Smooth muscle cell (in vitro differentiated cells): Measurements from ENCODE around the gene TXNRD1. TPM values are rescaled to one million over a fixed set of nuclear protein-coding genes. Genes with fewer than 3 reads are reported as not detected.
"Not testable (repeated sequence)": the region's sequence is repeated elsewhere in the genome, so short reads cannot be mapped to it uniquely, and the experiment has no call there.

ENCODE experiments used
- DNase-seq: peaks from one replicate; lab custom pipeline; 2025; ENCODE audit not compliant: unreplicated experiment; lab: John Stamatoyannopoulos, UW
- H2AFZ ChIP-seq: fragments of 200-600 bp; sonication (generic); 2 replicates; pipeline ENCODE4 v1.6.0; 2016; ENCODE audit warnings: antibody characterized with exemption, low read depth, mild to moderate bottlenecking
- H3F3A ChIP-seq: fragments of 200-600 bp; sonication (generic); 2 replicates; pipeline ENCODE4 v1.6.0; 2017; ENCODE audit warnings: antibody characterized with exemption, low read depth
- H3K27ac ChIP-seq: fragments of 200-600 bp; sonication (generic); 2 replicates; pipeline ENCODE4 v1.5.1; 2016; ENCODE audit warnings: low read depth, mild to moderate bottlenecking
- H3K27me3 ChIP-seq: fragments of 200-600 bp; sonication (generic); 2 replicates; pipeline ENCODE4 v1.6.1; 2016; ENCODE audit warnings: low read depth, mild to moderate bottlenecking
- H3K36me3 ChIP-seq: fragments of 200-600 bp; sonication (generic); 2 replicates; pipeline ENCODE4 v1.5.1; 2016; ENCODE audit warnings: low read depth
- H3K4me1 ChIP-seq: fragments of 200-600 bp; sonication (generic); 2 replicates; pipeline ENCODE4 v1.5.1; 2016; ENCODE audit warnings: low read depth
- H3K4me2 ChIP-seq: fragments of 200-600 bp; sonication (generic); 2 replicates; pipeline ENCODE4 v1.6.0; 2016; ENCODE audit warnings: mild to moderate bottlenecking
- H3K4me3 ChIP-seq: fragments of 200-600 bp; sonication (generic); 2 replicates; pipeline ENCODE4 v1.5.1; 2016; ENCODE audit warnings: mild to moderate bottlenecking
- H3K79me2 ChIP-seq: fragments of 200-600 bp; sonication (generic); 2 replicates; pipeline ENCODE4 v1.6.0; 2016; ENCODE audit warnings: low read depth, mild to moderate bottlenecking
- H3K9ac ChIP-seq: fragments of 200-600 bp; sonication (generic); 2 replicates; pipeline ENCODE4 v1.6.0; 2016; ENCODE audit warnings: low read depth
- H3K9me3 ChIP-seq: fragments of 200-600 bp; sonication (generic); replicated peaks from 2 replicates; pipeline ENCODE4 v1.5.1; 2016; ENCODE audit warnings: low read depth
- H4K20me1 ChIP-seq: fragments of 200-600 bp; sonication (generic); 2 replicates; pipeline ENCODE4 v1.6.0; 2016; ENCODE audit warnings: low read depth
- CTCF ChIP-seq: fragments of 200-600 bp; sonication (generic); IDR thresholded peaks from 2 replicates; pipeline ENCODE4 v1.5.1; 2017; ENCODE audit warnings: borderline replicate concordance, mild to moderate bottlenecking, antibody characterized with exemption; ENCODE audit not compliant: insufficient read depth, poor library complexity, severe bottlenecking
- WGBS: methylation state at CpG from one replicate; pipeline ENCODE4 v1.1.7; 2016; ENCODE audit warnings: low lambda C conversion rate; 5-methylcytosine and 5-hydroxymethylcytosine counted together
- polyA plus RNA-seq: library from polyadenylated mRNA; unstranded; fragments of >200 nt; fragmentation: Nextera tagmentation; extraction: Ambion mirVana; gene quantifications from 2 replicates; pipeline ENCODE4 v1.2.1, GENCODE V29; 2016
- total RNA-seq: library from RNA; depleted of rRNA; stranded (reverse); fragments of >200 nt; gene quantifications from 2 replicates; pipeline ENCODE4 v1.2.3, GENCODE V29; 2014

TXNRD1 gene
- total and polyA plus RNA-seq, 2 experiments from 2014 or later, result 31.1 to 61.7 TPM

GRCh38 chr12:104319028-104319427, 103.4 kb downstream of the TXNRD1 start:
- H4K20me1 ChIP-seq, result peaks cover 8% of the 10 kb centered on the region
- no peaks in the 10 kb centered on the region for H3K9me3 ChIP-seq
- no peak overlapping the region for H3K4me2 ChIP-seq
- no peak overlapping the region for H3K27ac ChIP-seq
- no peaks in the 10 kb centered on the region for H3F3A ChIP-seq
- TF ChIP-seq CTCF, result no peak
- no peaks in the 10 kb centered on the region for H3K27me3 ChIP-seq
- no peak for DNase-seq
- no peaks in the 10 kb centered on the region for H3K79me2 ChIP-seq
- H3K36me3 ChIP-seq, result peaks cover 23% of the 10 kb centered on the region
- 96% methylated on average over 1 of the region's 1 CpG for WGBS
- no peak overlapping the region for H2AFZ ChIP-seq
- no peaks in the 10 kb centered on the region for H3K4me1 ChIP-seq
- H3K9ac ChIP-seq, result no peak overlapping the region
- no peak overlapping the region for H3K4me3 ChIP-seq

- no peaks in the 10 kb centered on the region for H3K4me1 ChIP-seq
- H2AFZ ChIP-seq, result no peak overlapping the region
- peaks cover 8% of the 10 kb centered on the region for H4K20me1 ChIP-seq
- H3K27ac ChIP-seq, result no peak overlapping the region
- H3K4me2 ChIP-seq, result no peak overlapping the region
- H3K79me2 ChIP-seq, result no peaks in the 10 kb centered on the region
- no peaks in the 10 kb centered on the region for H3F3A ChIP-seq
- no peaks in the 10 kb centered on the region for H3K27me3 ChIP-seq
- peaks cover 24% of the 10 kb centered on the region for H3K36me3 ChIP-seq
- no peak for TF ChIP-seq CTCF
- no peak overlapping the region for H3K9ac ChIP-seq
- no peak overlapping the region for H3K4me3 ChIP-seq
- H3K9me3 ChIP-seq, result no peaks in the 10 kb centered on the region
- DNase-seq, result no peak
- 84% methylated on average over 1 of the region's 1 CpG for WGBS
Observed at GRCh38 chr12:104319918-104320626, 104.5 kb downstream of the TXNRD1 start.

- Histone ChIP-seq H2AFZ (no peak overlapping the region), H3K4me2 (no peak overlapping the region), H3K36me3 (peaks cover 28% of the 10 kb centered on the region), H3K27me3 (no peaks in the 10 kb centered on the region), H4K20me1 (peaks cover 8% of the 10 kb centered on the region), H3K9ac (no peak overlapping the region), H3K4me3 (no peak overlapping the region), H3K27ac (no peak overlapping the region), H3K9me3 (no peaks in the 10 kb centered on the region), H3K79me2 (no peaks in the 10 kb centered on the region), H3F3A (no peaks in the 10 kb centered on the region), H3K4me1 (no peaks in the 10 kb centered on the region)
- no peak for TF ChIP-seq CTCF
- DNase-seq, result no peak
Observed at GRCh38 chr12:104320627-104321024, 105.0 kb downstream of the TXNRD1 start.

GRCh38 chr12:104321949-104322348, 106.4 kb downstream of the TXNRD1 start:
- H3K36me3 ChIP-seq, result peaks cover 34% of the 10 kb centered on the region
- H3K9ac ChIP-seq, result no peak overlapping the region
- H3K79me2 ChIP-seq, result no peaks in the 10 kb centered on the region
- no peak overlapping the region for H2AFZ ChIP-seq
- H4K20me1 ChIP-seq, result peaks cover 8% of the 10 kb centered on the region
- DNase-seq, result no peak
- TF ChIP-seq CTCF, result no peak
- no peaks in the 10 kb centered on the region for H3F3A ChIP-seq
- no peak overlapping the region for H3K4me3 ChIP-seq
- no peaks in the 10 kb centered on the region for H3K9me3 ChIP-seq
- no peaks in the 10 kb centered on the region for H3K4me1 ChIP-seq
- no peak overlapping the region for H3K27ac ChIP-seq
- no peak overlapping the region for H3K4me2 ChIP-seq
- no peaks in the 10 kb centered on the region for H3K27me3 ChIP-seq
- WGBS, result 92% methylated on average over 1 of the region's 1 CpG

GRCh38 chr12:104322533-104322932, 107.0 kb downstream of the TXNRD1 start:
- H3K9me3 ChIP-seq, H3K79me2 ChIP-seq, DNase-seq: not testable (repeated sequence)

More at GRCh38 chr12:104322533-104322932, 107.0 kb downstream of the TXNRD1 start:
- not testable (repeated sequence) for H3K4me3 ChIP-seq, H3K9ac ChIP-seq, H2AFZ ChIP-seq, H3K27me3 ChIP-seq, H3K4me2 ChIP-seq, H4K20me1 ChIP-seq, H3K27ac ChIP-seq, H3K4me1 ChIP-seq, H3F3A ChIP-seq
- peaks cover 40% of the 10 kb centered on the region for H3K36me3 ChIP-seq
- WGBS, result 98% methylated on average over 2 of the region's 2 CpGs
